ENCODE results near the gene MDGA2.
"Not testable (repeated sequence)": the region's sequence is repeated elsewhere in the genome, so short reads cannot be mapped to it uniquely, and the experiment has no call there.

MDGA2 gene

GRCh38 chr14:47284283-47284682 lies 391.1 kb downstream of the MDGA2 start:
- Histone ChIP-seq H3K27me3 (ENCODE audit: control insufficient read depth in 1 of 2, insufficient read depth in 2 of 2, low read length in 2 of 2) (no peaks in the 10 kb centered on the region), H3K27ac (ENCODE audit: low read length) (no peak overlapping the region), H3K4me1 (ENCODE audit: control insufficient read depth, insufficient read depth, low read length) (no peaks in the 10 kb centered on the region), H3K4me3 (ENCODE audit: low read length in 2 of 2) (no peak overlapping the region), H3K9me3 (ENCODE audit: control insufficient read depth in 2 of 2, low read length in 2 of 2) (no peaks in the 10 kb centered on the region), H3K9ac (ENCODE audit: low read length in 2 of 2) (no peak overlapping the region), H3K36me3 (ENCODE audit: control insufficient read depth in 2 of 2, insufficient read depth in 2 of 2, low read length in 2 of 2) (no peaks in the 10 kb centered on the region)

DNA sequence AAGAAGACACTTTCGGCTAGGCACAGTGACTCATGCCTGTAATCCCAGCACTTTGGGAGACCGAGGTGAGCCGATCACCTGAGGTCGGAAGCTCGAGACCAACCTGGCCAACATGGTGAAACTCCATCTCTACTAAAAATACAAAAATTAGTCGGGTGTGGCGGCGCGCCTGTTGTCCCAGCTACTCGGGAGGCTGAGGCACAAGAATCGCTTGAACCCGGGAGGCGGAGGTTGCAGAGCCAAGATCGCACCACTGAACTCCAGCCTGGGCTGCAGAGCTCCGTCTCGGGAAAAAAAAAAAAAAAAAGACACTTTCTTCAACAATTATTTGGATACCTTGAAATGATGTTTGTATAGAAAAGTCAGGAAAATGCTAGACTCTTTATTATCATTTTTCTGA lies 393.6 kb downstream of the MDGA2 start:
- H3K9ac ChIP-seq (ENCODE audit: low read length in 2 of 2); H3K4me1 ChIP-seq (ENCODE audit: control insufficient read depth, insufficient read depth, low read length); H3K4me3 ChIP-seq (ENCODE audit: low read length in 2 of 2); H3K27ac ChIP-seq (ENCODE audit: low read length); H3K36me3 ChIP-seq (ENCODE audit: control insufficient read depth in 2 of 2, insufficient read depth in 2 of 2, low read length in 2 of 2); H3K9me3 ChIP-seq (ENCODE audit: control insufficient read depth in 2 of 2, low read length in 2 of 2); H3K27me3 ChIP-seq (ENCODE audit: control insufficient read depth in 1 of 2, insufficient read depth in 2 of 2, low read length in 2 of 2): not testable (repeated sequence)

DNA sequence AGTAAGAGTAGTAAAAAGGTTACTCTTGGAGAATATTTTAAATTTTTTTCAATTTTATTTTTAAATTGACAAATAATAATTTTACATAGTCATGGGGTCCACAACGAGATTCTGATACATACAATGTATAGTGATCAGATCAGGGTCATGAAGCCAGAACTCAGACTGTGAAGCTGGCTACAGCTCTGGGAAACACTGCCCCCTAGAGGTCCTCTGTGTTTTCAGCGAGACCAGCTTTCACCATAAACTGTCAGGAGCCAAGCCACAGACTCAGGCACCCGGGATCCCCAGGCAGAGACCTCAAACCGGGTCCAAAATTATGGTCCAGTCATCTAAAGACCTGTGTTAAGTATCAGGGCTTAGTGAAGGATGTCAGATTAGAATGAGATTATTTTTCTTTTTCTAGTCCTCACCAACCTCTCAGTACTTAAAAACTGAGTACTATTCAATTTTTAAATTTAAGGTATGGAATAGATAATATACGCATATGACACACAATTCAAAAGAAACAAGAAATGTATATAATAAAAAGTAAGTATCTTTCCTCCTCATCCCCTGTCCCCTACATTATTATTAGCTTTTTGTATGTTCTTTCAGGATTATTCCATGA lies 397.1 kb downstream of the MDGA2 start:
- H3K27me3 ChIP-seq (ENCODE audit: control insufficient read depth in 1 of 2, insufficient read depth in 2 of 2, low read length in 2 of 2) = no peaks in the 10 kb centered on the region
- H3K4me1 ChIP-seq (ENCODE audit: control insufficient read depth, insufficient read depth, low read length) = no peaks in the 10 kb centered on the region
- H3K9ac ChIP-seq (ENCODE audit: low read length in 2 of 2) = no peak overlapping the region
- H3K27ac ChIP-seq (ENCODE audit: low read length) = no peak overlapping the region
- H3K4me3 ChIP-seq (ENCODE audit: low read length in 2 of 2) = no peak overlapping the region
- H3K9me3 ChIP-seq (ENCODE audit: control insufficient read depth in 2 of 2, low read length in 2 of 2) = no peaks in the 10 kb centered on the region
- no peaks in the 10 kb centered on the region for H3K36me3 ChIP-seq (ENCODE audit: control insufficient read depth in 2 of 2, insufficient read depth in 2 of 2, low read length in 2 of 2)

DNA sequence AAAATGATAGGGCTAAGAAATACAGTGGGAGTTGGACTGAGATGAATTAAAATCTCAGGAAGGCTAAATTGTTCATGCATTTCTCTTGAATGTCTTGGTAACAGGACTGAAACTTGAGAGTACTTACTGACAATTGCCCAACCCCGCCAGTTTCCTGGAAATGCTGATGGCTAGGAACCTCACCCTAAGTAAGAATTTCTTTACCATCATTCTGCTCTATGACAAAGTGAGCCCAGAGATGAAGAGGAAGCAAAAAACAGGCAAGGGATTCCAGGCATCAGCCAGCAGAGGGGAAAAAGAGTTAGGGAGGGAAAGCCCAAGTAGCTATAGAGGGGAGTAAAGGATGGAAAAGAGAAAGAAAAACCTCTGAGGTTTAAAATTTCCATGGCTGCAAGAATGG lies 397.7 kb downstream of the MDGA2 start:
- Histone ChIP-seq H3K27ac (ENCODE audit: low read length) (no peak overlapping the region), H3K36me3 (ENCODE audit: control insufficient read depth in 2 of 2, insufficient read depth in 2 of 2, low read length in 2 of 2) (no peaks in the 10 kb centered on the region), H3K27me3 (ENCODE audit: control insufficient read depth in 1 of 2, insufficient read depth in 2 of 2, low read length in 2 of 2) (no peaks in the 10 kb centered on the region), H3K9ac (ENCODE audit: low read length in 2 of 2) (no peak overlapping the region), H3K4me1 (ENCODE audit: control insufficient read depth, insufficient read depth, low read length) (no peaks in the 10 kb centered on the region), H3K9me3 (ENCODE audit: control insufficient read depth in 2 of 2, low read length in 2 of 2) (no peaks in the 10 kb centered on the region), H3K4me3 (ENCODE audit: low read length in 2 of 2) (no peak overlapping the region)

DNA sequence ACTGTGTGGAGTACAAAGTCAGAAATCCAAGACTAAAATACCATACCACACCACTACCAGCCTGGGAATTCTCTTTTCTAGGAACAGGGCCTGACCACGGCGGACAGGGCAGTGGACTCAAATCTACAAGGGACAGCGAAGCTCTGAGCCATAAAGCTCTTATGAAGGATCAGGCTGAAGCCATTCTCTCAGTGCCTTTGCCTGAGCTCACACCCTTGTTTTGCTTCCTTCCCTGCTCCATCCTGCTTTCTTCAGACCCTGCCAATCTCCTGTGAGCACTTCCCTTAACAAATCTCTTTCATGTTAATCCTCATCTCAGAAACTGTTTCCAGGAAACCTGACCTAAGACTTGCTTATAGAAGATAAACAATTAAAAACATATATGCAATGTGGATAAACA lies 398.5 kb downstream of the MDGA2 start:
- Histone ChIP-seq H3K9ac (ENCODE audit: low read length in 2 of 2) (no peak overlapping the region), H3K36me3 (ENCODE audit: control insufficient read depth in 2 of 2, insufficient read depth in 2 of 2, low read length in 2 of 2) (no peaks in the 10 kb centered on the region), H3K27ac (ENCODE audit: low read length) (no peak overlapping the region), H3K9me3 (ENCODE audit: control insufficient read depth in 2 of 2, low read length in 2 of 2) (no peaks in the 10 kb centered on the region), H3K4me3 (ENCODE audit: low read length in 2 of 2) (no peak overlapping the region), H3K27me3 (ENCODE audit: control insufficient read depth in 1 of 2, insufficient read depth in 2 of 2, low read length in 2 of 2) (no peaks in the 10 kb centered on the region), H3K4me1 (ENCODE audit: control insufficient read depth, insufficient read depth, low read length) (no peaks in the 10 kb centered on the region)

DNA sequence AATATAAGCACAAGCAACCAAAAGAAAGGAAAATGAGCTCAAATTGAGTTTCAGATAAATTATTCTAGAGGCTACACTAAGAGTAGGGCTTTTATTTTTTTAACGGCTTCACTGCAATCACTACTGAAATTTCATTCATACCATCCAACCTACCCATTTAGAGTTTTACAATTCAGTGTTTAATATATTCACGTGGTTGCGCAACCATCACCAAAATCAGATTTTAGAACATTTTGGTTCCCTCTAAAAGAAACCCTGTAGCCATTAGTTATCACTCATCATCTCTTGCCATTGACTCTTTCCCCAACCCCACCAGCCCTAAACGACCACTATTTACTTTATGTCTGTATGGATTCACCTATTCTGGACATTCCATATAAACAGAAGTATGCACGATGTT lies 401.5 kb downstream of the MDGA2 start:
- Histone ChIP-seq H3K36me3 (ENCODE audit: control insufficient read depth in 2 of 2, insufficient read depth in 2 of 2, low read length in 2 of 2) (no peaks in the 10 kb centered on the region), H3K27ac (ENCODE audit: low read length) (no peak overlapping the region)

DNA sequence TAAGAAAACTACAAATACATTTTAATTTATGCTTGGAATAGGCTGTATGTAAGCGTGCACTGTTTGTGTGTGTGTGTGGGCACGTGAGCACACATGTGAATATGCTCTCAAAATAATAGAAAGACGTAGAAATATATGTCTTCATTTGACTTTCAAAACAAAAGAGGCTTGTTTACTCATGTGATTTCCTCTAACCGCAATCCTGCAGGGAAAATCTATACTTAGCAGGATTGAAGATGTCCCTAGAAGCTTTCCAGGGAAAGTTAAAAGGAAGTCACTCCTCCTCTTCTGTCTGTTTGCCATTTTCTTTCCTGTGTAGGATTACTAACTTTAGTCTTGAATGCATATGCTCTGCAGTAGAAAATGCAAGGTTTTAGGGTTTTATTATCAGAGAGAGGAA lies 404.7 kb downstream of the MDGA2 start:
- Histone ChIP-seq H3K27me3 (ENCODE audit: control insufficient read depth in 1 of 2, insufficient read depth in 2 of 2, low read length in 2 of 2) (no peaks in the 10 kb centered on the region), H3K4me1 (ENCODE audit: control insufficient read depth, insufficient read depth, low read length) (no peaks in the 10 kb centered on the region), H3K9me3 (ENCODE audit: control insufficient read depth in 2 of 2, low read length in 2 of 2) (no peaks in the 10 kb centered on the region), H3K36me3 (ENCODE audit: control insufficient read depth in 2 of 2, insufficient read depth in 2 of 2, low read length in 2 of 2) (no peaks in the 10 kb centered on the region), H3K27ac (ENCODE audit: low read length) (no peak overlapping the region), H3K9ac (ENCODE audit: low read length in 2 of 2) (no peak overlapping the region), H3K4me3 (ENCODE audit: low read length in 2 of 2) (no peak overlapping the region)

More for the DNA sequence above, 401.5 kb downstream of the MDGA2 start:
- Histone ChIP-seq H3K4me3 (ENCODE audit: low read length in 2 of 2) (no peak overlapping the region), H3K9me3 (ENCODE audit: control insufficient read depth in 2 of 2, low read length in 2 of 2) (no peaks in the 10 kb centered on the region), H3K9ac (ENCODE audit: low read length in 2 of 2) (no peak overlapping the region), H3K4me1 (ENCODE audit: control insufficient read depth, insufficient read depth, low read length) (no peaks in the 10 kb centered on the region), H3K27me3 (ENCODE audit: control insufficient read depth in 1 of 2, insufficient read depth in 2 of 2, low read length in 2 of 2) (no peaks in the 10 kb centered on the region)

GRCh38 chr14:47269756-47270492 lies 405.5 kb downstream of the MDGA2 start:
- H3K36me3 ChIP-seq (ENCODE audit: control insufficient read depth in 2 of 2, insufficient read depth in 2 of 2, low read length in 2 of 2) = no peaks in the 10 kb centered on the region
- no peak overlapping the region for H3K27ac ChIP-seq (ENCODE audit: low read length)
- H3K4me1 ChIP-seq (ENCODE audit: control insufficient read depth, insufficient read depth, low read length) = no peaks in the 10 kb centered on the region
- H3K9ac ChIP-seq (ENCODE audit: low read length in 2 of 2) = peak overlapping the region in 1 of 2 donors; percentile 50
- H3K4me3 ChIP-seq (ENCODE audit: low read length in 2 of 2) = peak overlapping the region; percentile 58 to 64
- no peaks in the 10 kb centered on the region for H3K27me3 ChIP-seq (ENCODE audit: control insufficient read depth in 1 of 2, insufficient read depth in 2 of 2, low read length in 2 of 2)
- no peaks in the 10 kb centered on the region for H3K9me3 ChIP-seq (ENCODE audit: control insufficient read depth in 2 of 2, low read length in 2 of 2)

DNA sequence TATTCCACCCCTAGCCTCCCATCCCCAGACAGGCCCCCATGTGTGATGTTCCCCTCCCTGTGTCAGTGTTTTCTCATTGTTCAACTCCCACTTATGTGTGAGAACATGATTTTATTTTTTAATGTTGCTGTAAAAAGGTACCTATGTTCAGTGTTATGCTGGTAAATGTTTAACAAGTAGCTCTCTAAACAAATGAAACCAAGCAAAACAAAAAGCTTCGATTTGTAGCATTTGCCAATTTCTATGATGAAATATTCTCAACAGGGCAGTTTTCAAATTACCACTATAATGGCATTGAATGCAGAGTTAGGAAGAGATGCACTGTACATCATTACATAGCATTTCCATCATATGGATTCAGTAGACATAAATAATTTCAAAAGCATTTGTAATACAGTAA lies 410.6 kb downstream of the MDGA2 start:
- H3K4me1 ChIP-seq (ENCODE audit: control insufficient read depth, insufficient read depth, low read length) = no peaks in the 10 kb centered on the region

DNA sequence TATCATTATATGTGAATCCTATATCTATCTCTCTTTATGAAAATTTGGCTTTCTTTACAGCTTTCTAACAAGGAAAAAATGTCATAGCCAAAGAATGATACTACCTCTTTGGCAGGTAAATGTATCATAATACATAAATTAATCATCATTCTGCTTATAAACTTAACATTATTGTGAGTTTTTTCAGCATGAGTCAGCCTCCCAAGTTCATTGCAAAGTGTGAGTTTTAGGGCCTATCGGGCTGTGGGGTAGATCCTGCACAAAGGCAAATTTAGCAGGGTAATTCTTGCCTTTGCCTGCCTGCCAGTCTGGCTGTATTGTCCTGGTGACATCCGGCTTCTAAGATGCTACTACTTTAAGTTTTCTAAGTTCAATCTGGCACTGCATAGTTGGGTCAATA lies 412.6 kb downstream of the MDGA2 start:
- Histone ChIP-seq H3K9ac (ENCODE audit: low read length in 2 of 2) (no peak overlapping the region), H3K36me3 (ENCODE audit: control insufficient read depth in 2 of 2, insufficient read depth in 2 of 2, low read length in 2 of 2) (no peaks in the 10 kb centered on the region), H3K9me3 (ENCODE audit: control insufficient read depth in 2 of 2, low read length in 2 of 2) (no peaks in the 10 kb centered on the region), H3K27me3 (ENCODE audit: control insufficient read depth in 1 of 2, insufficient read depth in 2 of 2, low read length in 2 of 2) (no peaks in the 10 kb centered on the region), H3K4me3 (ENCODE audit: low read length in 2 of 2) (no peak overlapping the region), H3K27ac (ENCODE audit: low read length) (no peak overlapping the region), H3K4me1 (ENCODE audit: control insufficient read depth, insufficient read depth, low read length) (no peaks in the 10 kb centered on the region)

More for the DNA sequence above, 410.6 kb downstream of the MDGA2 start:
- Histone ChIP-seq H3K36me3 (ENCODE audit: control insufficient read depth in 2 of 2, insufficient read depth in 2 of 2, low read length in 2 of 2) (no peaks in the 10 kb centered on the region), H3K9ac (ENCODE audit: low read length in 2 of 2) (no peak overlapping the region), H3K9me3 (ENCODE audit: control insufficient read depth in 2 of 2, low read length in 2 of 2) (no peaks in the 10 kb centered on the region), H3K27me3 (ENCODE audit: control insufficient read depth in 1 of 2, insufficient read depth in 2 of 2, low read length in 2 of 2) (no peaks in the 10 kb centered on the region), H3K4me3 (ENCODE audit: low read length in 2 of 2) (no peak overlapping the region), H3K27ac (ENCODE audit: low read length) (no peak overlapping the region)

GRCh38 chr14:47261350-47261749 lies 414.1 kb downstream of the MDGA2 start:
- Histone ChIP-seq H3K9ac (ENCODE audit: low read length in 2 of 2) (no peak overlapping the region), H3K27me3 (ENCODE audit: control insufficient read depth in 1 of 2, insufficient read depth in 2 of 2, low read length in 2 of 2) (no peaks in the 10 kb centered on the region), H3K36me3 (ENCODE audit: control insufficient read depth in 2 of 2, insufficient read depth in 2 of 2, low read length in 2 of 2) (no peaks in the 10 kb centered on the region), H3K4me3 (ENCODE audit: low read length in 2 of 2) (no peak overlapping the region), H3K27ac (ENCODE audit: low read length) (no peak overlapping the region), H3K9me3 (ENCODE audit: control insufficient read depth in 2 of 2, low read length in 2 of 2) (no peaks in the 10 kb centered on the region), H3K4me1 (ENCODE audit: control insufficient read depth, insufficient read depth, low read length) (no peaks in the 10 kb centered on the region)
